HG02588 (cell line): Measurements from ENCODE around the gene RGL2.
A peak's percentile ranks its signal among the peaks of the same experiment; 100 is the strongest.
"Not testable (repeated sequence)": the region's sequence is repeated elsewhere in the genome, so short reads cannot be mapped to it uniquely, and the experiment has no call there.

Source experiments
- ATAC-seq: cut with Tn5 transposase; IDR thresholded peaks from one replicate; pipeline ENCODE4 v1.9.1; 2021; ENCODE audit warnings: mild to moderate bottlenecking, moderate library complexity; ENCODE audit not compliant: unreplicated experiment

The RGL2 gene

GRCh38 chr6:33294086-33294823, 4.5 kb downstream of the RGL2 start:
- no peak for ATAC-seq

GRCh38 chr6:33292996-33293682, 5.6 kb downstream of the RGL2 start:
- ATAC-seq = no peak

- ATAC-seq = no peak
Observed at GRCh38 chr6:33290459-33290858, 8.3 kb downstream of the RGL2 start.

GRCh38 chr6:33289784-33290315, 8.9 kb downstream of the RGL2 start:
- ATAC-seq = peak; percentile 7

GRCh38 chr6:33288921-33289783, 9.6 kb downstream of the RGL2 start, which contains the start of the genes PFDN6 and WDR46:
TSS of gene PFDN6 (plus strand) at chr6:33289601. CDS start at chr6:33289857, 256 bp downstream.
TSS of gene WDR46 (minus strand) at chr6:33289239. CDS start at chr6:33289170, 69 bp downstream.
- peak; percentile 81 for ATAC-seq

DNA sequence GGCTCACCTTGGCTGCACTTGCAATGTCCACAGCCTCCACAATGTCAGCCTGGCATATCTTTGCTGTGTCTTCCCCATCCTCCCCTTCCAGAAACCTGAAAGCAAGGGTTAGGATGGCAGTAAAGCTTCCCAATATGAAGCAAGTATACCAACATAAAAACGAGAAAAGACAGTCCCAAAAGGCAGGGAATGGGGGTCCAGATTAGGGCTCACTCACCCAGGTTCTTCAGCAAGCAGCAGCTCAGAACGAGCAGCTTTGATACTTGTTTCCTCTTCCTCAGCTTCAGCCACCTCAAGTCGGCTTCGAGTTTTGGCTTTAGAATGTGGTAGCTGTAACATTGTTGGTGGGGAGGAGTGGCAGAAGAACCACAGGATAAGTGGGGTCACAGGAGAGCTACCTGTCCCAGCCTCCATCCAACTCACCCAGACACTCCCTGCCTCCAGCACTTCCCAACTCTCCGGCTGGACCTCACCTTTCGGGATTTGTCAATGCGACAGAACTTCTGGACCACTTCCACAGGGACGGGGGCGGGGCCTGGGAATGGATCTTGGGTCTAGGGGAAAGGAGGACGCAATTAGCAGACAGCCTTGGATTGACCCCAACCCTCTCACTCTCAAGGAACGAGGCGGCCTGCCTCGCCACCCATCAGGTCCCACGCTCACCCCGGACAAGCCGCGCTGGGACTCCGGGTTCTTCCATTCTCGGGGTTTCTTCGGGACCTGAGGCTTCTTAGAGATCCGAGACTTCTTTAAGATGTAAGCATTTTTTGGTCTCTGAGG, 10.4 kb downstream of the RGL2 start:
- ATAC-seq = no peak

GRCh38 chr6:33286946-33287914, 11.5 kb downstream of the RGL2 start:
- no peak for ATAC-seq

DNA sequence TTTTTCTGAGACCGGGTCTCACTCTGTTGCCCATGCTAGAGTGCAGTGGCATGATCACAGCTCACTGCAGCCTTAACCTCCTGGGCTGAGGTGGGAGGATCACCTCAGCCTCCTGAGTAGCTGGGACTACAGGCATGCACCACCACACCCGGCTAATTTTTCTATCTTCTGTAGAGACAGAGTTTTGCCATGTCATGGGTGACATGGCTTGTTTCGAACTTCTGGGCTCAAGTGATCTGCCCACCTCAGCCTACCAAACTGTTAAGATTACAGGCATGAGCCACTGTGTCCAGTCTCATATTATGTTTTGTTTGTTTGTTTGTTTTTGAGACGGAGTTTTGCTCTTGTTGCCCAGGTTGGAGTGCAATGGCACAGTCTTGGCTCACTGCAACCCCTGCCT, 13.5 kb downstream of the RGL2 start:
- ATAC-seq = not testable (repeated sequence)

DNA sequence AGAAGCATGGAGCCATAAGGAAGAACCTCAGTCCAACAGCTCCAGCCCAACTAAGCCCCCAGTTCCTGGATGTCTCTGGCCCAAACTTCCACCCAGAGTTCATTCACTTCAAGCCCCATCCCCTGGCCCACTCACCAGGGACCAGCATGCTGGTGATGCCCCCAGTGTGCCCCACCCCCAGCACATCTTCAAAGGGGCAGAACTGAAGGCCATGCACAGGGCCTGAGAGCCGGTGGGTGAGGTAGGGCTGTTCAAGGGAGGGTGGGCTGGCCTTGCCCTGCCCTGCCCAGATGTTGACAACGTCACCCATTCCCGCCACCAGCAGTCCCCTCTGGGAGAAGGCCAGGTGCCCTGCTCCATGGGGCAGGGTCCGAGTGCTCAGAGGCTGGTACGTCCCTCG, 18.2 kb downstream of the RGL2 start:
- no peak for ATAC-seq

GRCh38 chr6:33279971-33280511, 18.7 kb downstream of the RGL2 start:
- ATAC-seq = no peak

DNA sequence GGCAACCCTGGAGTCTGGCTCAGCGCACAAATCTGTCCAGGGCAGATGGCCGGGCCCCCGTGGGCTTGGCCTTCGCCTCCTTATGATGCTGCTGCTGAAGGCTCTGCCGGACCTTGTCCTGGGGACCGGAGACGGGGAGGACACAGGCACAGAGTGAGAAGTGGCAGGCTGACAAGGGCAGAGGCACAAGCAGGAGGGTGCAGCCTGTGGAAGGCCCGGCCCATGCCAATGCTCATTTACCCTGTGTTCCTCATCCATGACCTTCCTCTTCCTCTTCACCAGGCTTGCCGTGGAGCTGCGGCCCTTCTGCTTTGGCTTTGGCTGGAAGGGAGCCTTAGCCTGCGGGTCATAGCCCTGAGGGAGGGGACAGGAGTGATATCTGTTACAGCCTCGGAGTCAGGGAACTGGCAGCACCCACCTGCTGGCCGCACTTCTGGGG, 19.5 kb downstream of the RGL2 start:
- no peak for ATAC-seq

DNA sequence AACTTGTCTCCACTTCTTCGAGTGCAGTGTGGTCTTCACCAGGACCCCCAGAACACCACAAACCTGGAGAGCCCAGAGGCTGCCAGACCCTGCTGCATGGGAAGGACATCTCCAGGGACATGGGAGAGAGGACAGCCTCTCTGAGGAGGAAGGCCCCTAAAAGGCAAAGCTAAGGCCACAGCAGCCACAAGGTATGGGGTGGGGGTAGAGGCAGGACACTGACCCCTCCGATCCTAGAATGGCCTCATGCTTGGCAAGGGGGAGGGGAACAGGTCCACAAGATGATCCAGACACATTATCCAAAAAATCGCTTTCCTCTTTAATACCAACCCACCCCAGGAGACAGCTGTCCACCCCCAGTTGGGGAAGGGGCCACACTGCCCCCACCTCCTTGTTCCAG, 19.9 kb downstream of the RGL2 start:
- ATAC-seq = no peak

DNA sequence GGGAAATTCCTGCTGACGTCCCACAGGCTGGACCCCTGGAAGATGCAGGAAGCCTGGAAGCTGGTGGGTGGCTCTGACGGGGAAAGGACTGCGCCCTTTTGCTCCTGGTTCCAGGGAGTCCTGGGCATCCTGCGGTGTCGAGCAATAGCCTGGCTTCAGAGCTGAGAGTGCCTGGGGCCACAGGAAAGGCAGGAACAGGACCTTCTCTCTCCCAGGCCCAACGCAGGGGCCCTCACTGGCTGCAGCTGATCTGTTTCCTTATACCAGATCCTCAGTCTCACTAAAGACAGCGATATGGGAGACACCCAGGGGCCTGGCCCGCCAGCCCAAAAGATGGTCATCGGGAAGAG, 20.4 kb downstream of the RGL2 start:
- ATAC-seq = no peak

- no peak for ATAC-seq
Observed at GRCh38 chr6:33277663-33278391, 20.9 kb downstream of the RGL2 start.

DNA sequence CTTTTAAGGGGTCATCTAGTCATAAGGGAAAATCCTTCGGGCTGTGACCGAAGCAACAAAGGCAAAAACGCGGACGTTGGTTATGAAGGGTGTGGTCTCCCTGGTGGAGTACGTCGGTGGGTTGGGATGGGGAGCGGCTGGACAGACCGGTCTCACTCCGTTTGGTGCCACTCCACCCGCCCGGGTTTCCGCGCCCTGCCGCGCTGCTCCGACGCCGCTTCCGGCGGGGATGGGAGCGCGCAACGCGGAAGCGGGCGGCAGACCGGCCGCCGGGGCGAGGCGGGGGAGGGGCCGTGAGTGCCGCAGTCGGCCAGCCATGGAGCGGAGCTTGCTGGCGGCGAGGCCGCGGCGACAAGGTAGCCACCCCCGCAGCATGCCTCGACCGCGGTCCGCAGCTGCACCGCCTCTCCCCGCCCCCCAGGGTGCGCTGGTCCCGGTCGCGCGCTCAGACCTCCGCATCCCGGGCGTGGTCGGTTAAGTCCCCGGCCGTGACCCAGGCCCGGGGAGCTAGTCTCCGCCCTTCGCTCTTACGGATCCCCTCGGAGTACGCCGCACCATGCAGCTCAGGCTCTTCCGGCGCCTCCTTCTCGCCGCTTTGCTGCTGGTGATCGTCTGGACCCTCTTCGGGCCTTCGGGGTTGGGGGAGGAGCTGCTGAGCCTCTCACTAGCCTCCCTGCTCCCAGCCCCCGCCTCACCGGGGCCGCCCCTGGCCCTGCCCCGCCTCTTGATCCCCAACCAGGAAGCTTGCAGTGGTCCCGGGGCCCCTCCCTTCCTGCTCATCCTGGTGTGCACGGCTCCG, 21.7 kb downstream of the RGL2 start, which contains the start of gene B3GALT4:
TSS of gene B3GALT4 (plus strand) at position 260 of the 799 bp plus-strand sequence. CDS start at position 557, 297 bp downstream.
- ATAC-seq = peak; percentile 48

GRCh38 chr6:33276581-33276863, 22.2 kb downstream of the RGL2 start:
- no peak for ATAC-seq

- ATAC-seq = not testable (repeated sequence)
Observed at GRCh38 chr6:33275795-33276580, 22.8 kb downstream of the RGL2 start.
